A549 treated with CpdA at 1 μM for 4 hours (cell line): Measurements from ENCODE around the gene STPG1. TPM values are rescaled to one million over a fixed set of nuclear protein-coding genes. Genes with fewer than 3 reads are reported as not detected.

Experiments used
- total RNA-seq: library from RNA; stranded (reverse); fragments of 200-300 nt; extraction: Qiagen RNA extraction; gene quantifications from 5 replicates; pipeline ENCODE4 v1.2.3, GENCODE V29; 2022; ENCODE audit warnings: low read depth

STPG1 gene, protein sequence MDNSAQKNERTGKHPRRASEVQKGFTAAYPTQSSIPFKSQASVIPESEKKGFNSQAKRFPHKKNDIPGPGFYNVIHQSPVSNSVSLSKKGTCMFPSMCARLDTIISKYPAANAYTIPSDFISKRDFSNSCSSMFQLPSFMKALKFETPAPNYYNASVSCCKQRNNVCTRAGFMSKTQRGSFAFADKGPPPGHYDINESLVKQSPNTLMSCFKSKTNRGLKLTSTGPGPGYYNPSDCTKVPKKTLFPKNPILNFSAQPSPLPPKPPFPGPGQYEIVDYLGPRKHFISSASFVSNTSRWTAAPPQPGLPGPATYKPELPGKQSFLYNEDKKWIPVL
- 5.7 to 8.7 TPM (median 6.7 TPM) in 5 replicates for total RNA-seq

DNA sequence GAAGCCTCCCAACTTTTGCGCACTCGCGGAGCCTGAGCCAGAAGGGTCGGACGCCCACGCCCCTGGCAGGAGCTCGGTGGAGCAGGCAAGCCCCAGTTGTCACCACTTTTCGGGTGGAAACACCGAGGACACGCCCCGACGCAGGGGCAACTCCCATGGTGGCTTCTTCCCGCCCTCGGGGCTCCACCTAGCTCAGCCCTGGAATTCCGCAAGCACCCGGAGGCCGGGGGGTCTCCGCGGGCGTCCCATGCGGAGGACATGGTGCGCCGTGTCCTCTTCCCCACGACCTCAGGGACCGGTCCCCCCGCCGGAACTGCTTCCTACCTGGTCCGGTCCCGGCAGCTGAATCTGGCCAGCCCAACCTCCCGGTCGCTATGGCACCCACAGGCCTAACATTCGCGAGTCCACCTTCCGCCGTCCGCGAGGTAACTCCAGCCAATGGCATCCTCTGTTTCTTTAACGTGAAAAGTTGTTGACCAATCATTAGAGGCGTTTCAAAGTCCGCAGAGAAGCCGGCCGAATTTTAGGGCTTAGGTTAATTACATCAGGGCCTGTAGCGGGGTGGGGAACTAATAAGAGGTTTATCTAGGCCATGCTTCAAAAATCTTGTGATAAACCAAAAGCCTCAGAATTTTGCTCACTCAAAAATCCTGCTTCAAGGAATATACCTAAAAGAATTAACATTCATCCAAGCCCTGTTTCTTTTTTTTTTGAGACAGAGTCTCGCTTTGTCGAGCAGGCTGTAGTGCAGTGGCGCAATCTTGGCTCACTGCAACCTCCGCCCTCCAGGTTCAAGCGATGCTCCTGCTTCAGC, at the start of gene STPG1:
TSS of gene STPG1 (minus strand) at position 433 of the 814 bp plus-strand sequence. CDS start 12,394 bp downstream, outside the sequence.

DNA sequence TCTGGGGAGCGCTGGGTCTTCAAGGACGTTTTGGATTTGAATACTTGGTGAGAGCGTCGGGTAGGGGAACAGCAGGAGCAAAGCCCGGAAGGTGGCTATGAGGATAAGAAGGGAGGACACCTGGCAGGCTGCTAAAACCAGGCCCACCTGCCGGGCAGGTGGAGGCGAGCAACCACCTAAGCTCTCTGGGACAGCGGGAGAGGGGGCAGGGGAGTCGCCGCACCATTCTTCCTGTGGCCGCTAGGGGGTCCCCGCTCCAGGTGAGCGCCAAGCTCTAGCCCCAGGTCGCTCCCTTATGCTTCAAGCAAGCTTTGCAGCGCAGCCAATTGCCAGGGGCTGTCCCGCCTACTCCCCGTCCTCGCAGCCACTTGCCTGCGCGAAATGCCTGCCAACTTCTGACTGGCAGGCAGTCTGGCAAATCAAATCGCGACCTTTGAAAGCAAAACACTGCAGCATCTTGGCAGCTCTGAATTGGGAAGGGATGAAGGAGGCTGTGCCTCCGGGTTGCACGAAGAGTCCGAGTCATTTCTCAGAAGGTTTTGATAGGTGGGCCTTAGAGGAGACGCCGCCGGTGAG, 1.8 kb upstream of the STPG1 start, which contains the start of gene NIPAL3:
TSS of gene NIPAL3 (plus strand) at position 469 of the 576 bp plus-strand sequence. CDS start 3,746 bp downstream, outside the sequence.

DNA sequence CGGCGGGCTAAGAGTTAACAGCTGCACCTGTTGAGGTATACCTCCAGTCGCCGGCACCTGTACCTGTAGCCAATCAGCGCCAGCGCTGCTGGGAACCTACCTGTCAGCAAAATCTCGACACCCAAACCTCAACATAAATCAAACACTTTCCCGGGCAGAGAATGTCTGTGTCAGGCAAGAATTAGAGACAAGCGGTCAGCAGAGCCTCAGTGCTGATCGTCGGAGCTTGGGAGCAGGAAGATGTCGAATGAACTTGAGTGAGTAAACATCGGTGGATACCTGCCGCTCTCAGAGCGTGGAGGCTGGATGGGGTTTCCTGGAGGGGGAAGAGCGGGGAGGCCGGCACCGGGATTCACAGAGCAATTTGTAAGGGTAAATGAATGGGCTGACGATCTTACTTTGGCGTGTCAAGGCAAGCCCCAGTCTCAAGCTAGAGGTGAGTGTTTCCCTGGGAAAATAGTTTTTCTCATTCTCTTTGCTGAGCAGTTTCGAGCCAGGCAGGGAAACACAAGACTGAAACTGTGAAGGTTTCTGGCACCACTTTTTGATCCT, 94.2 kb downstream of the STPG1 start, which contains the start of gene GRHL3:
TSS of gene GRHL3 (plus strand) at position 46 of the 552 bp plus-strand sequence. CDS start at position 241, 195 bp downstream.

Other genes with a start within 250 kb of the STPG1 start
- gene IFNLR1, start 226.5 kb downstream of the STPG1 start, total RNA-seq = 0.73 to 1.6 TPM (median 1.1 TPM) in 5 replicates
- gene GRHL3, start 94.4 kb downstream of the STPG1 start, total RNA-seq = 0.50 to 0.66 TPM (median 0.54 TPM) in 5 replicates
- gene NIPAL3, start 2.0 kb upstream of the STPG1 start, total RNA-seq = 5.8 to 8.6 TPM (median 7.1 TPM) in 5 replicates
- 9.7 to 12.8 TPM (median 11.7 TPM) in 5 replicates for gene RCAN3, start 89.1 kb upstream of the STPG1 start, total RNA-seq
- gene NCMAP, start 142.3 kb upstream of the STPG1 start, total RNA-seq = 0.03 to 0.08 TPM (median 0.04 TPM) in 4 of 5 replicates, not detected in the other
- 33.8 to 66.6 TPM (median 43.2 TPM) in 5 replicates for gene SRRM1, start 229.5 kb upstream of the STPG1 start, total RNA-seq